SK-N-SH (cell line): ENCODE data around the gene FAM24A. TPM values are rescaled to one million over a fixed set of nuclear protein-coding genes. Genes with fewer than 3 reads are reported as not detected.

Source experiments
- CTCF ChIA-PET: fragments of 300-600, 350-600 bp; formaldehyde crosslinking; extraction: SDS; loops from one replicate; lab custom pipeline; 2021; lab: Yijun Ruan, JAX
- POLR2A ChIA-PET: fragments of 350-600 bp; sonication (Branson Sonifier 250); formaldehyde crosslinking; extraction: SDS; loops from one replicate; lab custom pipeline; 2020; ENCODE audit warnings: antibody characterized with exemption, inconsistent platforms; lab: Yijun Ruan, JAX
- DNase-seq: peaks from one replicate; pipeline ENCODE4 v3.0.0; 2012
- H2AFZ ChIP-seq: fragments of 200-600 bp; sonication (generic); 2 replicates; pipeline ENCODE4 v1.8.1; 2016; ENCODE audit warnings: antibody characterized with exemption, mild to moderate bottlenecking, low read depth
- H3F3A ChIP-seq: fragments of 200-600 bp; sonication (generic); replicated peaks from 2 replicates; pipeline ENCODE3; 2016; ENCODE audit warnings: antibody characterized with exemption, mild to moderate bottlenecking; ENCODE audit not compliant: insufficient read depth
- H3K27ac ChIP-seq, 2 experiments: fragments of 200-500 bp in 1 of 2; fragments of 200-600 bp in 1 of 2; sonication (Bioruptor generic) in 1 of 2; sonication (generic), shearing (Covaris generic) in 1 of 2; 2 replicates each; pipeline versions ENCODE4 v1.5.1 to v1.6.1; 2014 to 2016; ENCODE audit warnings: low read depth in 2 of 2, inconsistent platforms in 1 of 2, low read length in 1 of 2, mild to moderate bottlenecking in 1 of 2, mixed read lengths in 1 of 2
- H3K27me3 ChIP-seq: fragments of 200-600 bp; sonication (generic), shearing (Covaris generic); 2 replicates; pipeline ENCODE4 v1.6.1; 2016; ENCODE audit warnings: mixed run types; ENCODE audit not compliant: insufficient read depth
- H3K36me3 ChIP-seq, 2 experiments: fragments of 200-500 bp in 1 of 2; fragments of 200-600 bp in 1 of 2; sonication (Bioruptor generic) in 1 of 2; sonication (generic) in 1 of 2; replicated peaks in 1 of 2; 2 replicates each; pipeline versions ENCODE3 to v1.5.1; 2014 to 2016; ENCODE audit warnings: low read length in 1 of 2, mild to moderate bottlenecking in 1 of 2; ENCODE audit not compliant: insufficient read depth in 2 of 2, control insufficient read depth in 1 of 2
- H3K4me1 ChIP-seq, 2 experiments: fragments of 200-500 bp in 1 of 2; fragments of 200-600 bp in 1 of 2; sonication (Bioruptor generic) in 1 of 2; sonication (generic), shearing (Covaris generic) in 1 of 2; 2 replicates each; pipeline versions ENCODE4 v1.5.1 to v1.6.1; 2014 to 2016; ENCODE audit warnings: low read depth in 1 of 2, low read length in 1 of 2, mixed run types in 1 of 2; ENCODE audit not compliant: insufficient read depth in 2 of 2, control insufficient read depth in 1 of 2
- H3K4me2 ChIP-seq: fragments of 200-600 bp; sonication (generic), shearing (Covaris generic); 2 replicates; pipeline ENCODE4 v1.6.1; 2017; ENCODE audit warnings: mixed run types
- H3K4me3 ChIP-seq, 2 experiments: fragments of 200-500 bp in 1 of 2; fragments of 200-600 bp in 1 of 2; sonication (Bioruptor generic) in 1 of 2; sonication (generic), shearing (Covaris generic) in 1 of 2; 2 replicates each; pipeline versions ENCODE4 v1.5.1 to v1.8.1; 2014 to 2016; ENCODE audit warnings: low read depth in 2 of 2, inconsistent platforms in 1 of 2, low read length in 1 of 2, mild to moderate bottlenecking in 1 of 2, mixed read lengths in 1 of 2, moderate library complexity in 1 of 2
- H3K79me2 ChIP-seq: fragments of 200-600 bp; sonication (generic); 2 replicates; pipeline ENCODE4 v1.8.1; 2017; ENCODE audit warnings: mild to moderate bottlenecking; ENCODE audit not compliant: insufficient read depth
- H3K9ac ChIP-seq: fragments of 200-600 bp; sonication (generic); 2 replicates; pipeline ENCODE4 v1.6.1; 2017; ENCODE audit warnings: mixed run types
- H3K9me2 ChIP-seq: fragments of 200-600 bp; sonication (generic); 2 replicates; pipeline ENCODE4 v1.6.1; 2017; ENCODE audit warnings: mixed run types
- H3K9me3 ChIP-seq: fragments of 200-600 bp; sonication (generic); 2 replicates; pipeline ENCODE4 v1.6.1; 2017; ENCODE audit warnings: mixed run types, mild to moderate bottlenecking, moderate library complexity
- H4K20me1 ChIP-seq: fragments of 200-600 bp; sonication (generic); 2 replicates; pipeline ENCODE4 v1.6.1; 2017; ENCODE audit warnings: mild to moderate bottlenecking, mixed run types; ENCODE audit not compliant: insufficient read depth
- EP300 ChIP-seq, 2 experiments: IDR thresholded peaks; 2 replicates each; pipeline versions ENCODE4 v1.4.0 to v1.6.1; 2012; ENCODE audit warnings: borderline replicate concordance in 1 of 2, low read depth in 1 of 2, low read length in 1 of 2
- FOXJ3 ChIP-seq: sonication (generic); formaldehyde crosslinking; IDR thresholded peaks from 2 replicates; pipeline ENCODE4 v1.5.1; 2020; ENCODE audit warnings: mild to moderate bottlenecking, missing genetic modification reagents
- GABPA ChIP-seq: IDR thresholded peaks from 2 replicates; pipeline ENCODE4 v1.4.0; 2012; ENCODE audit warnings: low read depth, mild to moderate bottlenecking
- REST ChIP-seq: IDR thresholded peaks from 2 replicates; pipeline ENCODE4 v1.6.1; 2012; ENCODE audit warnings: mild to moderate bottlenecking, low read depth, low read length, moderate library complexity
- TCF12 ChIP-seq: IDR thresholded peaks from 2 replicates; pipeline ENCODE4 v1.4.0; 2012
- YY1 ChIP-seq: IDR thresholded peaks from 2 replicates; pipeline ENCODE4 v1.4.0; 2012; ENCODE audit warnings: low read depth, mild to moderate bottlenecking
- ZBTB33 ChIP-seq: IDR thresholded peaks from 2 replicates; pipeline ENCODE4 v1.4.0; 2012; ENCODE audit warnings: low read depth, borderline replicate concordance
- WGBS: methylation state at CpG from one replicate; pipeline ENCODE4 v1.1.6; 2017; ENCODE audit warnings: low lambda C conversion rate; 5-methylcytosine and 5-hydroxymethylcytosine counted together
- polyA plus RNA-seq, 3 experiments: library from polyadenylated mRNA; depleted of rRNA; stranded (reverse); fragments of >200 nt; gene quantifications; 2 replicates each; pipeline ENCODE4 v1.2.3, GENCODE V29; 2012

Gene FAM24A
- polyA plus RNA-seq, 1 of the 3 experiments (the other 2 are of a cell fraction): not detected

- no peak for DNase-seq
- H3K4me1 ChIP-seq: peaks cover 0 to 8% of the 10 kb centered on the region in 2 experiments; a peak in 2 of 4 replicates
- no peaks in the 10 kb centered on the region for H3K27me3 ChIP-seq
- CTCF ChIA-PET: interaction anchor here (0.7 to 0.9 kb wide), 2 partner anchors 23 to 25 kb away, joined by 3 to 4 read pairs; partner anchors contain the start of gene PSTK
- no peaks in the 10 kb centered on the region for H3K9me3 ChIP-seq
- H3K4me3 ChIP-seq: no peak overlapping the region
- H2AFZ ChIP-seq: no peak overlapping the region
- H3K36me3 ChIP-seq: no peaks in the 10 kb centered on the region
- peaks cover 14% of the 10 kb centered on the region for H3K79me2 ChIP-seq
- H3K9ac ChIP-seq: no peak overlapping the region
- POLR2A ChIA-PET: no interaction called here
- WGBS: 69% methylated on average over 5 of the region's 5 CpGs
- no peaks in the 10 kb centered on the region for H3F3A ChIP-seq
- no peaks in the 10 kb centered on the region for H3K9me2 ChIP-seq
- no peak overlapping the region for H3K4me2 ChIP-seq
- H4K20me1 ChIP-seq: no peaks in the 10 kb centered on the region
- H3K27ac ChIP-seq: no peak overlapping the region
- no peak for TF ChIP-seq ZBTB33
- TF ChIP-seq TCF12: no peak
- no peak for TF ChIP-seq FOXJ3 (CRISPR knock-in tag)
- no peak for TF ChIP-seq EP300 (IDR thresholded peaks at IDR 0.05; ENCODE audit: borderline replicate concordance in 1 of 2, low read depth in 1 of 2, low read length in 1 of 2)
- TF ChIP-seq REST: no peak
- TF ChIP-seq GABPA: no peak
Measured at GRCh38 chr10:122957474-122957873, 47.1 kb downstream of the FAM24A start.

- H3K4me1 ChIP-seq: no peaks in the 10 kb centered on the region
- DNase-seq: no peak
- no peaks in the 10 kb centered on the region for H3K27me3 ChIP-seq
- no peak overlapping the region for H3K4me2 ChIP-seq
- H3K4me3 ChIP-seq: no peak overlapping the region
- ChIA-PET POLR2A (no interaction called here), CTCF (interaction anchor here (0.8 kb wide), 1 partner anchor 16 kb away, joined by 3 read pairs; no protein-coding TSS in a partner anchor)
- 0 out of 2 replicates have a peak, but pooled peaks cover 16% of the 10 kb centered on the region for H3K9me3 ChIP-seq
- H3K79me2 ChIP-seq: no peaks in the 10 kb centered on the region
- H2AFZ ChIP-seq: no peak overlapping the region
- H4K20me1 ChIP-seq: no peaks in the 10 kb centered on the region
- whole genome bisulfite sequencing: 47% methylated on average over 3 of the region's 3 CpGs
- peaks cover 0 to 5% of the 10 kb centered on the region in 2 experiments for H3K36me3 ChIP-seq
- H3K9me2 ChIP-seq: no peaks in the 10 kb centered on the region
- H3F3A ChIP-seq: no peaks in the 10 kb centered on the region
- H3K27ac ChIP-seq: no peak overlapping the region
- no peak overlapping the region for H3K9ac ChIP-seq
- no peak for TF ChIP-seq YY1
Measured at GRCh38 chr10:122962405-122962804, 52.0 kb downstream of the FAM24A start.

Other genes starting within 250 kb of the FAM24A start
- not detected in 2 replicates for gene C10orf120, start 210.8 kb upstream of the FAM24A start, polyA plus RNA-seq (2012; rRNA removed)
- 0.89 and 1.5 TPM in 2 replicates for gene CUZD1, start 64.8 kb upstream of the FAM24A start, polyA plus RNA-seq (2012; rRNA removed)
- gene FAM24B, start 31.0 kb upstream of the FAM24A start, polyA plus RNA-seq (2012; rRNA removed): 8.8 and 9.2 TPM in 2 replicates
- gene C10orf88, start 43.6 kb downstream of the FAM24A start, polyA plus RNA-seq (2012; rRNA removed): 2.7 and 3.6 TPM in 2 replicates
- 8.4 and 9.5 TPM in 2 replicates for gene PSTK, start 69.8 kb downstream of the FAM24A start, polyA plus RNA-seq (2012; rRNA removed)
- gene IKZF5, start 98.2 kb downstream of the FAM24A start, polyA plus RNA-seq (2012; rRNA removed): 2.9 and 4.3 TPM in 2 replicates
- gene ACADSB, start 98.4 kb downstream of the FAM24A start, polyA plus RNA-seq (2012; rRNA removed): 5.9 and 9.6 TPM in 2 replicates
- not detected in 2 replicates for gene HMX3, start 225.4 kb downstream of the FAM24A start, polyA plus RNA-seq (2012; rRNA removed)
- gene HMX2, start 237.5 kb downstream of the FAM24A start, polyA plus RNA-seq (2012; rRNA removed): not detected in 2 replicates
- gene BUB3, start 243.8 kb downstream of the FAM24A start, polyA plus RNA-seq (2012; rRNA removed): 202 and 209 TPM in 2 replicates